Measurements from ENCODE around the gene SYT7. TPM values are rescaled to one million over a fixed set of nuclear protein-coding genes. Genes with fewer than 3 reads are reported as not detected.

The SYT7 gene
- total and polyA plus RNA-seq, 2 of the 4 experiments (the other 2 are of a cell fraction) = under 0.01 to 0.19 TPM

DNA sequence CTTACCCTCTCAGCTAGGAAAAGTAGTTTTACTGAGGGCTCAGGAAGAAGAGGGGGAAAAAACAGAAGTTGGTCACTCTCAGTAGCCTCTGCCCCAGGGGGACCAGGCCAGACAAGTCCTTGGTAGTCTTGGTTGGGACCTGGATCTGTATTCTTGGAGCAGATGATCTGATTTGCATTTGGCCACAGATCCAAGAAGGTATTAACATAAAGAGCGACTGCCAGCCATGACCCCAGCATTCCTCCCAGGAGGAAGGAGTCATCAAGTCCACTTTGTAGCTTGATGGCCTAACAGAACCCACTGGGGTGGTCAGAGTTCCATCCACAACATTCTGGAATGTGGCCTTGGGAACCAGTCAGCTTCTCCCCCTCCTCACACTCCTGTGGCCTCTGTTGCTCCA lies 78.4 kb downstream of the SYT7 start:
- no TSS peak for BruUV-seq (replicated peaks)
- in situ Hi-C loops (cut with MboI; ENCODE audit: low sequenced_read_pairs) = no loop called here
- intact Hi-C loops (cut with micrococcal nuclease) = no loop called here

More for the DNA sequence above, 78.4 kb downstream of the SYT7 start:
- ATAC-seq (ENCODE audit: low read depth) (no peak), DNase-seq (no peak)
- POLR2A ChIA-PET (ENCODE audit: unreplicated experiment) = no interaction called here
- Histone ChIP-seq H3K9ac (ENCODE audit: low read depth, low read length) (no peak overlapping the region), H3K56ac (ENCODE audit: extremely low read depth, insufficient read depth, low read length) (no peak overlapping the region), H4K91ac (ENCODE audit: insufficient read depth, low read depth, low read length) (no peak overlapping the region), H3K9me3 (ENCODE audit: control insufficient read depth, insufficient read depth, low read length) (no peaks in the 10 kb centered on the region), H2BK5ac (ENCODE audit: low read depth, low read length, poor library complexity, severe bottlenecking) (no peak overlapping the region), H3K79me1 (ENCODE audit: low read depth in 1 of 2, low read length in 2 of 2) (no peaks in the 10 kb centered on the region), H3K4me3 (ENCODE audit: insufficient read depth, low read depth, low read length) (no peak overlapping the region), H2BK15ac (ENCODE audit: low read depth, low read length) (no peak overlapping the region), H3K18ac (ENCODE audit: low read depth, low read length) (no peak overlapping the region), H4K5ac (ENCODE audit: low read depth, low read length) (no peak overlapping the region), H3K27me3 (ENCODE audit: control insufficient read depth, insufficient read depth, low read length) (peaks cover 54% of the 10 kb centered on the region), H2AFZ (replicated peaks; ENCODE audit: low read length, poor library complexity) (no peak overlapping the region), H3K27ac (ENCODE audit: insufficient read depth, low read length) (no peak overlapping the region), H2AK9ac (replicated peaks; ENCODE audit: low read depth, low read length, poor library complexity) (no peak overlapping the region), H3K4me1 (ENCODE audit: control insufficient read depth, insufficient read depth, low read length) (no peaks in the 10 kb centered on the region), H4K8ac (ENCODE audit: low read depth in 2 of 2, low read length in 2 of 2) (no peak overlapping the region), H3K9me1 (ENCODE audit: insufficient read depth, low read length) (no peaks in the 10 kb centered on the region), H3K4ac (ENCODE audit: low read depth, low read length) (no peak overlapping the region), H4K20me1 (ENCODE audit: insufficient read depth, low read length) (no peaks in the 10 kb centered on the region), H2BK120ac (ENCODE audit: low read depth, low read length) (no peak overlapping the region), H2BK20ac (ENCODE audit: low read depth, low read length) (no peak overlapping the region), H3K36me3 (ENCODE audit: control insufficient read depth, insufficient read depth, low read length) (no peaks in the 10 kb centered on the region), H3K14ac (replicated peaks; ENCODE audit: low read depth, low read length) (no peak overlapping the region), H3K4me2 (ENCODE audit: low read depth, low read length) (no peak overlapping the region), H3K23ac (ENCODE audit: low read depth, low read length) (no peak overlapping the region), H2AK5ac (ENCODE audit: low read depth, low read length) (no peak overlapping the region)
- no CpG with 5 or more reads among the region's 1 CpG for WGBS, 2 experiments (ENCODE audit: extremely low coverage in 2 of 2, insufficient read length in 1 of 2)
- dilution Hi-C loops (cut with HindIII; ENCODE audit: low sequenced_read_pairs, unreplicated experiment) = no loop called here
- no peak for TF ChIP-seq MXI1 (IDR thresholded peaks at IDR 0.05; ENCODE audit: borderline replicate concordance, low read depth, low read length)
- TF ChIP-seq RAD21 (IDR thresholded peaks at IDR 0.05; ENCODE audit: low read length) = no peak
- no peak for TF ChIP-seq ELK1 (IDR thresholded peaks at IDR 0.05; ENCODE audit: borderline replicate concordance, low read depth, low read length)
- no peak for TF ChIP-seq MAFK (IDR thresholded peaks at IDR 0.05; ENCODE audit: low read depth, low read length)
- no peak for TF ChIP-seq CEBPB (IDR thresholded peaks at IDR 0.05; ENCODE audit: low read depth, low read length)
- no peak for TF ChIP-seq RCOR1 (IDR thresholded peaks at IDR 0.05; ENCODE audit: insufficient replicate concordance, low read length)
- no peak for TF ChIP-seq RFX5 (IDR thresholded peaks at IDR 0.05; ENCODE audit: low read depth, low read length)
- no peak for TF ChIP-seq MAZ (IDR thresholded peaks at IDR 0.05; ENCODE audit: borderline replicate concordance, low read depth, low read length)
- TF ChIP-seq, protein P1, sequence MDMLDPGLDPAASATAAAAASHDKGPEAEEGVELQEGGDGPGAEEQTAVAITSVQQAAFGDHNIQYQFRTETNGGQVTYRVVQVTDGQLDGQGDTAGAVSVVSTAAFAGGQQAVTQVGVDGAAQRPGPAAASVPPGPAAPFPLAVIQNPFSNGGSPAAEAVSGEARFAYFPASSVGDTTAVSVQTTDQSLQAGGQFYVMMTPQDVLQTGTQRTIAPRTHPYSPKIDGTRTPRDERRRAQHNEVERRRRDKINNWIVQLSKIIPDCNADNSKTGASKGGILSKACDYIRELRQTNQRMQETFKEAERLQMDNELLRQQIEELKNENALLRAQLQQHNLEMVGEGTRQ (IDR thresholded peaks at IDR 0.05; ENCODE audit: low read depth, low read length) = no peak
- no peak for TF ChIP-seq POLR2A (IDR thresholded peaks at IDR 0.05; ENCODE audit: low read depth, low read length)
- TF ChIP-seq SMC3 (IDR thresholded peaks at IDR 0.05; ENCODE audit: low read depth, low read length) = no peak
- TF ChIP-seq FOS (IDR thresholded peaks at IDR 0.05; ENCODE audit: low read depth, low read length) = no peak
- TF ChIP-seq NFE2L2 (IDR thresholded peaks at IDR 0.05; ENCODE audit: low read depth, low read length) = no peak
- no peak for TF ChIP-seq CHD1 (IDR thresholded peaks at IDR 0.05; ENCODE audit: low read depth, low read length)
- no peak for TF ChIP-seq CTCF (conservative IDR thresholded peaks at IDR 0.05; ENCODE audit: low read depth, low read length)
- no peak for TF ChIP-seq BHLHE40 (IDR thresholded peaks at IDR 0.05; ENCODE audit: low read depth, low read length)
- CTCF ChIA-PET = interaction anchor here (1.2 kb wide), 1 partner anchor 12 kb away, joined by 3 read pairs; no protein-coding TSS in a partner anchor

All from IMR-90 (cell line).